GM12878 (cell line): Measurements from ENCODE around the gene RPRD1A.

Source experiments
- CEBPB ChIP-seq, 2 experiments: fragments of 150-350 bp in 1 of 2; IDR thresholded peaks; 2 replicates each; pipeline ENCODE4 v1.6.1; 2012 to 2014; ENCODE audit warnings: low read depth in 2 of 2, low read length in 2 of 2, borderline replicate concordance in 1 of 2, inconsistent platforms in 1 of 2
- CTCF ChIP-seq, 3 experiments: IDR thresholded peaks in 2 of 3; conservative IDR thresholded peaks in 1 of 3; 2 replicates each; pipeline ENCODE4 v1.5.1; 2011; ENCODE audit warnings: low read depth in 3 of 3, low read length in 3 of 3, mild to moderate bottlenecking in 3 of 3, control low read depth in 2 of 3, moderate library complexity in 2 of 3, inconsistent platforms in 1 of 3, mixed read lengths in 1 of 3; ENCODE audit not compliant: control insufficient read depth in 2 of 3, insufficient read depth in 1 of 3; ENCODE audit errors: extremely low read depth in 1 of 3
- POLR2A ChIP-seq: IDR thresholded peaks from 2 replicates; pipeline ENCODE4 v1.6.1; 2011; ENCODE audit warnings: low read depth, mild to moderate bottlenecking, low read length
- RAD21 ChIP-seq: IDR thresholded peaks from 2 replicates; pipeline ENCODE4 v1.6.1; 2011; ENCODE audit warnings: mild to moderate bottlenecking, low read depth, low read length, moderate library complexity; ENCODE audit not compliant: insufficient read depth
- SMAD5 ChIP-seq: IDR thresholded peaks from 2 replicates; pipeline ENCODE4 v1.6.1; 2016; ENCODE audit warnings: antibody characterized with exemption, low read depth
- TF ChIP-seq, protein P1 (sequence below): IDR thresholded peaks from 2 replicates; pipeline ENCODE4 v1.6.1; 2011; ENCODE audit warnings: borderline replicate concordance, low read depth, mild to moderate bottlenecking, moderate library complexity, mixed read lengths, low read length; ENCODE audit not compliant: insufficient read depth; ENCODE audit errors: extremely low read length

DNA sequence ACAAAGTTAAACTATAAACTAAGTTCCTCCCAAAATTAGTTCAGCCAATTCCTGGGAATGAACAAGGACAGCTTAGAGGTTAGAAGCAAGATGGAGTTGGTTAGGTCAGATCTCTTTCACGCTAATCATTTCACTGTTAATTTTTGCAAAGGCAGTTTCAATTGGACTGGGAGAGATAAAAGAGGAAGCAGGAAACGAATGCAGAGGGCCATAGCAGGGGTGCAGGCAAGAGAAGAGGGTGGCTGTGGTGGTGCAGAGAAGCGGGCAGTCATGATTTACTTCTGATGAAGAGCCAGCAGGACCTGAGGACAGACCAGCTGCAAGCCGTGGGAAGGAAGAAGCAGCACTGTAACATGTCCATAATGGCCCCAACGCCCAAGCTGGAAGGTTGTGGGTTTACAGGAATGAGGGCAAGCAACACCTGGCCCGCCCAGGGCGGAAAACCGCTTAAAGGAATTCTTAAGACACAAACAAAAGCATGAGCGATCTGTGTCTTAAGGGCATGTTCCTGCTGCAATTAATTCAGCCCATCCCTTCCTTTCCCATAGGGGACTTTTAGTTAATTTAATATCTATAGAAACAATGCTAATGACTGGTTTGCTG lies 99.0 kb downstream of the RPRD1A start:
- TF ChIP-seq CEBPB (IDR thresholded peaks at IDR 0.05; ENCODE audit: borderline replicate concordance in 1 of 2, low read depth in 2 of 2, low read length in 2 of 2), result no peak
- no peak for TF ChIP-seq CTCF (IDR thresholded peaks at IDR 0.05 in 2 of 3, conservative IDR thresholded peaks at IDR 0.05 in 1 of 3; ENCODE audit: control insufficient read depth in 2 of 3, extremely low read depth in 1 of 3, insufficient read depth in 1 of 3, low read depth in 3 of 3, low read length in 3 of 3)
- no peak for TF ChIP-seq POLR2A
- no peak for TF ChIP-seq RAD21
- TF ChIP-seq SMAD5, result no peak
- TF ChIP-seq, protein P1, sequence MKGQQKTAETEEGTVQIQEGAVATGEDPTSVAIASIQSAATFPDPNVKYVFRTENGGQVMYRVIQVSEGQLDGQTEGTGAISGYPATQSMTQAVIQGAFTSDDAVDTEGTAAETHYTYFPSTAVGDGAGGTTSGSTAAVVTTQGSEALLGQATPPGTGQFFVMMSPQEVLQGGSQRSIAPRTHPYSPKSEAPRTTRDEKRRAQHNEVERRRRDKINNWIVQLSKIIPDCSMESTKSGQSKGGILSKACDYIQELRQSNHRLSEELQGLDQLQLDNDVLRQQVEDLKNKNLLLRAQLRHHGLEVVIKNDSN, result no peak
